Middle frontal gyrus (tissue), 1 donor: ENCODE data around the gene CNPY2.
"Not testable (repeated sequence)": the region's sequence is repeated elsewhere in the genome, so short reads cannot be mapped to it uniquely, and the experiment has no call there.

Source experiments
- DNase-seq: peaks from one replicate; pipeline ENCODE4 v3.0.0-alpha.2; 2015; ENCODE audit warnings: low spot score; ENCODE audit errors: extremely low spot score

Gene CNPY2

DNA sequence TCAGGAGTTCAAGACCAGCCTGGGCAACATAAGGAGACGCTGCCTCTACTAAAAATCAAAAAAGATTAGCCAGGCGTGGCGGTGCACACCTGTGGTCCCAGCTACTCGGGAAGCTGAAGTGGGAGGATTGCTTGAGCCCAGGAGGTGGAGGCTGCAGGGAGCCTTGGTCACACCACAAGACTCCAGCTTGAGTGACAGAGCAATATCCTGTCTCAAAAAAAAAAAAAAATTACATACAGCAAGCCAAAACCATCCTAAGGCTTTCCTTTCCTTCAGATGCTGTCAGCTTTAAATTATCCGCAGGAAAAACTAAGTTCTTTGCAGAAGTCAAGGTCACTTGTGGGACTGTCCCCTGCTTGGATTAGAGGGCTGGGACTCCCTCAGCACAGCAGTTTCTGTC is 17.0 kb downstream of the CNPY2 start:
- no peak for DNase-seq

DNA sequence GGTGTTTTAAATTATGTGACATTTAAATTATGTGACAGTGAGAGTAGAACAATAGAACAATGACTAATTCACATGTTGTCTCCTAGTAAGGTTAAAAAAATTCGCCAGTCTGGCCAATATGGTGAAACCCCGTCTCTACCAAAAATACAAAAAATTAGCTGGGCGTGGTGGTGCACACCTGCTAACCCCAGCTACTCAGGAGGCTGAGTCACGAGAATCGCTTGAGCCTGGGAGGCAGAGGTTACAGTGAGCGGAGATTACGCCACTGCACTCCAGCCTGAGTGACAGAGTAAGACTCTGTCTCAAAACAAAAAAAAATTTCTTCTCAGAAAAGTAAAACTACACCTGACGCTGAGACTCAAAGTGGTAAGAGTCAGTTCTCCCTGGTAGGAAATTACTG is 18.4 kb downstream of the CNPY2 start:
- DNase-seq = no peak

DNA sequence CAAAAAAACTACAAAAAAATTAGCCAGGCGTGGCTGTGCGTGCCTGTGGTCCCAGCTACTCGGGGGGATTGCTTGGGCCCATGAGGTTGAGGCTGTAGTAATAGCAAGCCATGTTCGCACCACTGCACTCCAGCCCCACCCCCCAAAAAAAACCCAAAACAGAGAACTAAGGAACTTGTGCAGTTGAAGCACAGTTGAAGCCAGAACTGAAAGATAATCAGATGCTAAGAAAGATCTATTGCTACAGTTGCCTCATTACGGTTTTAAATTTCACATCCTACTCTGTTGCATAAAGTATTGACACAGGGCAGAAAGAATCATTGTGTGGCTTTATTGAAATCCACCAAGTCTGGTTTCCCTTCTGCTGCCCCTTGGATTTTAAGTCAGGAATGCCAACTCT is 19.5 kb downstream of the CNPY2 start:
- no peak for DNase-seq

DNA sequence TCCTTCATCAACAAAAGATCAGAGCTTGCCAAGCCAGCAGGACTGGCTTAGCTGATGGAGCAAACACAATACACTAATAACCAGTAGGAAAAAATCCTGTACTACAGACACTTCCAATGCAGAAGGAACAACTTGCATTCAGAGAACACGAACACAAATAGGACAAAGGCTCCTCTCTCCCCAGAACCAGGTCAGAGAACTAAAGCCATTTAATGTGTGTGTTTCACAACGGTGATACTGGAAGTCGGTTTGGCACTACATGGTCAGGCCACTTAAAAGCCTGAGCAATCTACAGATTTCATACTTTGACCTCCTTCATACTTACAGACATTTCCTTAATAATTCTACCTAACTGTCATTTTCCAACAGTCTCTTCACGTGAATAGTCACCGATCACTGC is 22.0 kb downstream of the CNPY2 start:
- DNase-seq = no peak

DNA sequence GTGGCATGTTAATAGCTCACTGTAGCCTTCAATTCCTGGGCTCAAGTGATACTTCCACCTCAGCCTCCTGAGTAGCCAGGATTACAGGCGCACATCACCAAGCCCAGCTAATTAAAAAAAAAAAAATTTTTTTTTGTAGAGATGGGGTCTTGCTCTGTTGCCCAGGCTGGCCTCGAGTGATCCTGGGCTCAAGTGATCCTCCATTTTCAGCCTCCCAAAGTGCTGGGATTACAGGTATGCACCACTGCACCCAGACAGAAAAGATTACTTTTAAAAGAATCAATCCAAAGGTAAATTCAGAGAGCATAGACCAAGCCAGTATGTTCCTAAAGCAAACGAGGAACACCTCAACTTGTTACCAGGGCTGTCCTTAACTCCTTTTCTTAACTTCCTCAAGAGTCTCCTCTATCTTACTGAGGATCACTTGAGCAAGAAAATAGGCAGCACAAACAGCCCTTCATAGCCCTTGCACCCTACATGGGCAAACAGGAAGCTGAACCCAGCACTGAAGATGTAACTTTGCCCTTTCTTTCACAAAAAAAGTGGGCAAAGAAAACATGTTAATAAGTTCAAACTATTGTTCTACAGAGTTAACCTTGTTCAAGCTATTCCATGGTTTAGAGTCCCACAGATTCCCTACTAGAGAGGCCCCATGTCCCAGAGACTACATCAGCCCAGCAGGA is 26.9 kb downstream of the CNPY2 start:
- DNase-seq = no peak

DNA sequence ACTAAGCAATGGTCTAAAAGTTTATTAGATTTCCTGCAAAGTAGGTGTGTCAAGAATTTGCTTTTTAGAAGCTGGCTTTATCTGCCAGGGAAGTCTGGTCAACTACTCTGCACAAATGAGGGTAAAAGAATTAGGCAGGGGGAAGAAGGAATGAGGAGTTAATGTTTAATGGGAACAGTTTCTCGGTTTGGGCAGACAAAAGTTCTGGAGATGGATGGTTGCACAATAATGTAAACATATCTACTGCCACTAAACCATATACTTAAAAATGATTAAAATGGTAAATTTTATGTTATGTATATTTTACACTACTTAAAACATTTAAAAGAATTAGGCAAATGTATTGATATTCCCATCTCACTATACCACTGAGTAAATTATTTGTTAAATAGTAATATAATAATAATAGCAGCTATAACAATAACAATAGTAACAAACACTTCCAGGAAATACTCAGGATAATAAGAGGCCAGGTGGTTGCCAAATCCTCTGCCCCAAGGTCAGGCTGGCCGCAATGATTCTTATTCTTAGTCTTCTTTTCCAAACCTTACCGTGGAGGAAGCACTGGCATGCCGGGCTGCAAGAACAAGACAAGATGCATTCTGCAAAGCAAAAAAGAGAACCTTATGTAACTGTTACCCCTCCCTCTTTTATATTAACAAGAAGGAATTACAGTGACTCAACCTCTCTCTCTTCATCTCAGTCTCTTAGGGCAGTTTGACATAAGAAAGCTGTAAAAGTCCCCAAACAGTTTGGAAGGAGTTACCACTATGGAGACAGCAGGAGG is 29.6 kb downstream of the CNPY2 start:
- no peak for DNase-seq

DNA sequence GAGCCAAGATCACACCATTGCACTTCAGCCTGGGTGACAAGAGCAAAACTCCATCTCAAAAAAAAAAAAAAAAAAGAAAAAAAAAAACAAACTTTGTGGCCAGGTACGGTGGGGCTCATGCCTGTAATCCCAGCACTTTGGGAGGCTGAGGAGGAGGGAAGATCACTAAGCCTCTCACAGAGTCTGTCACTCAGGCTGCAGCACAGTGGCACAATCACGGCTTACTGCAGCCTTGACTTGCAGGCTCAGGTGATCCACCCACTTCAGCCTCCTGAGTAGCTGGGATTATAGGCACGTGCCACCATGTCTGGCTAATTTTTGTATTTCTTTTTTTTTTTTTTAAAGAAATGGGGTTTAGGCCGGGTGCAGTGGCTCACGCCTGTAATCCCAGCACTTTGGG is 31.5 kb downstream of the CNPY2 start:
- not testable (repeated sequence) for DNase-seq

DNA sequence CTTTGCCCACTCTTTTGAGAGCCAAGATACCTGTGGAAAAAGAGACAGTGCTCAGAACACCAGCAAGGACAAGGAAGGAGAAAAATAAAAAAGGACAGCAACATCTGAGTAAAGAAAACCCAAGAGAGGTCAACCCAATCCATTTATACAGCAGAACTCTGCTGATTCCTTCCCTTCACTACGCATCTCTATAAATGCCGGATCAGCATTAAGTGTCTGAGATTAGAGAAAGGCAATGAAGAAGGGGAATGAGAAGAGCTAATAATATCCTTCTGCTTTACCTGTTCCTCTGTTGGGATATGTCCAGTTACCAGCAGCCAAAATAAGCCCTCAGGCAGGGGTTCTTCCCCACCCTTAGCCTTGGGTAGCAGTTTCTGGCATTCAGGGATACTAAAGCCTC is 33.2 kb downstream of the CNPY2 start:
- no peak for DNase-seq

DNA sequence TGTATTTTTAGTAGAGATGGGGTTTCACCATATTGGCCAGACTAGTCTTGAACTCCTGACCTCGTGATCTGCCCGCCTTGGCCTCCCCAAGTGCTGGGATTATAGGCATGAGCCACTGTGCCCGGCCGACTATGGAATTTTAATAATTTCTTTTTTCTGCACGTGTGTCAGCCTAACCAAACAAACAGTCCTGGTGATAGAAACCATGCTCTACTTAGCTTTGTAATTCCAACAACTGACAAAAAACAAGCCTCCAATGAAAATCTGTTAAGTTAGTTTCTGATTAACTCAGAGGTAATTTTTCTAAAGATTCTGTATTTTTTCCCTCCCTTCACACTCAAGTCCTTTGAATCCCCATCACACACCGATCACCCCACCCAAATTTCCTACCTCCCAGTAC is 33.8 kb downstream of the CNPY2 start:
- DNase-seq = no peak

DNA sequence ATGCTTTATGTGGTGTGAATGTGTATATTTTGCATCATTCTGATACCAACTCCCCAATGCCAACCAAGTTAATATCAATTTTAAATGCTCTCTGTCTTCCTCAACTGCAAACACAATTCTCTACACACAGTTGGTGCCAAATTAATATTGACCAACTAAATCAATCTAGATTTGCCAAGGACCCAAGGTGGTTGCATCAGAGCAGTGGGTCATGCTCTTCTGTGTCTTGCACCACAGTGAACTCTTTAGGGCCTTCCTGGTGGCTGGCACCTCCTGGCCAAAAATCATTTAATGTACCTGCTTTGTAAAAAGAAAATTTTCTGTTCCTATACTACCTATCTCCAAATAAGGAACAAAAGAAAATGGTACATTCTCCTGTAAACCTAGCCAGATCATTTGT is 34.9 kb downstream of the CNPY2 start:
- DNase-seq = no peak

DNA sequence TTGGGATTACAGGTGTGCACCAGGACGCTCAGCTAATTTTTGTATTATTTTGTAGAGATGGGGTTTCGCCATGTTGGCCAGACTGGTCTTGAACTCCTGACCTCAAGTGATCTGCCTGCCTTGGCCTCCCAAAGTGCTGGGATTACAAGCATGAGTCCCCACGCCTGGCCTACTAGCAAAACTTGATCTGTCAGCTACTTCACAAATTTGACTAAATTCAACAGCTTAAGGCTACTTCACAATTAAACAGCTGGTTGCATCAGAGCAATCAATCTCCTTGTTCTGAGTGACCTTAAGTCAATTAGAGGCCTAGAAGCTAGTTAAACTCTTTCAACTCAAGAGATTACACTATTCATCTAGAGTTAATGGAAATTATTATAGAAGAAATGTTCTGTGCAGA is 36.9 kb downstream of the CNPY2 start:
- no peak for DNase-seq

DNA sequence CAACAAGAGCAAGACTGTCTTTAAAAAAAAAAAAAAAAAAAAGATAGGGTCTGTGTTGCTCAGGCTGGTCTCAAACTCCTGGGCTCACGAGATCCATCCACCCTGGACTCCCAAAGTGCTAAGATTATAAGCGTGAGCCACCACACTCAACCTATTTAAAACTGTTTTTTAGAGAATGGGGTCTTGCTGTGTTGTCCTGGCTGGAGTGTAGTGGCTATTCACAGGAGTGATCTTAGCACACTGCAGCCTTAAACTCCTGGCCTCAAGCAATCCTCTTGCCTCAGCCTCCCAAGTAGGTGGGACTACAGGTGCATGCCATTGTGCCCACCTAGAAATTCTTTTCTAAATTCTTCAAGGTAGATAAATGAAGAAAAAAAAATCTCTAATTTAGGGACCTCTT is 41.5 kb downstream of the CNPY2 start:
- no peak for DNase-seq

DNA sequence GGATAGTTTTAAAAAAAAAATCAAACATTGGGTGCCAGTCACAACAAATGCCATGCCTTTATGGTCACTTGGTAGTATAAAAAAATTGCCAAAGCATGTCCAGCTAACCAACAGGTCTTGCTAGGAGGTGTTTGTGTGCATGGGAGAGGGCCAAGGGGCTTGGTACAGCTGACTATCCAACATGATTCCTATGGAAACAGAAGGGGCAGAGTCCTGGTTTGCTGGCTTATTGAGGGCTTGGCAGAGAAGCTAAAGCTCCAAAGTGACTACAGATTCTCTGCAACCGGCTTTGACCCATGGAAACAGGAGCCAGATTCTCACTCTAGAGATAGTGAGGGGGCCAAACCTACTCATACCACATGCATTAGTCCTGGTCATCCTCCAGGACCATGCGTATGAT is 43.3 kb downstream of the CNPY2 start:
- DNase-seq = not testable (repeated sequence)

DNA sequence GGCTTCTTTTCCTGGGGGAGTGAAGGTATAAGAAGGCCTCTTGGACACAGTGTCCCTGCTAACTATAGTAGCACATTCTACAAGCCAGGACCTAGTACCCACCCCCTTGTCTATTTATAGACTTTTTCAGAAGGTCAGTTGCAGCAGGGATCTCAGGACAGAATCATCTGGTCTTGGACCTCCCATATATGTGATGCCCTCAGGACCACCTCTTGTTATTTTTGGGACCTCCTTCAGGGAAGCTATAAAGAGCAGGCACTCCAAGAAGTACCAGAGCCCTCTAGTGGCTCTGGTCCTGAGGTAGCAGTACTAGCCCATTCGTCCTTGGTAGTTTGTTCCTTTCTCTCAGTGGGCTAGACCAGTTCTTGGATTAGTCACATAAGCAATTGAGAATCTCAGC is 44.8 kb downstream of the CNPY2 start:
- DNase-seq = no peak

DNA sequence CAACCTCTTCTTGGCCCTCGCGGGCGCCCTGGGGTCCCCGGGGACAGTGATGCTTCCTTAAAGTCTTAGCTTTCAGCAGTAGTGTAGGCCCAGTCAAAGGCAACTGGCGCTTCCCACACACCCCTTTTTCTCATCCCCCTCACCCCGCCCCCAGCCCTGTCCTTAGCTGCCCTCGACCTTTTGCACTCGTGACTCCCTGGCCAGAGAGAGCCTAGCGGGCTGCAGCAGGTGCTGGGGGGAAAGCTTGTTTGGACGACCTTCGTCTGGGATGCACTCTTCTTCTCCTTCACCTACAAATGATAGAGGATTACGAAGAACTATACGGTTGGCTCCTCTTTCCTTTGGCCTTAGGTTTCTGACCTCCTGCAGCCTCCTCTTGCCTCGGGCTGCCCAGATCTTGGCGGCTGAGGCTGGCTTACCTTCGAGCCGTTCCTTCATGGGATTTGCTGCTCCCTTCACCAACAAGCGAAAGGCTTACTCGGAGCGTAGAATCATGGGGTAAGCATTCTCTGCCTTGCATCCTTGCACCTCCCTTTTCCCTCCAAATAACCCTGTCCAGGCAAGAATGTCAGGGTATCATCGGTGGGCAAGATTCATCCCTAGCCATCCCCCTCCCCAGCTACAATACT is 48.2 kb downstream of the CNPY2 start:
- no peak for DNase-seq

DNA sequence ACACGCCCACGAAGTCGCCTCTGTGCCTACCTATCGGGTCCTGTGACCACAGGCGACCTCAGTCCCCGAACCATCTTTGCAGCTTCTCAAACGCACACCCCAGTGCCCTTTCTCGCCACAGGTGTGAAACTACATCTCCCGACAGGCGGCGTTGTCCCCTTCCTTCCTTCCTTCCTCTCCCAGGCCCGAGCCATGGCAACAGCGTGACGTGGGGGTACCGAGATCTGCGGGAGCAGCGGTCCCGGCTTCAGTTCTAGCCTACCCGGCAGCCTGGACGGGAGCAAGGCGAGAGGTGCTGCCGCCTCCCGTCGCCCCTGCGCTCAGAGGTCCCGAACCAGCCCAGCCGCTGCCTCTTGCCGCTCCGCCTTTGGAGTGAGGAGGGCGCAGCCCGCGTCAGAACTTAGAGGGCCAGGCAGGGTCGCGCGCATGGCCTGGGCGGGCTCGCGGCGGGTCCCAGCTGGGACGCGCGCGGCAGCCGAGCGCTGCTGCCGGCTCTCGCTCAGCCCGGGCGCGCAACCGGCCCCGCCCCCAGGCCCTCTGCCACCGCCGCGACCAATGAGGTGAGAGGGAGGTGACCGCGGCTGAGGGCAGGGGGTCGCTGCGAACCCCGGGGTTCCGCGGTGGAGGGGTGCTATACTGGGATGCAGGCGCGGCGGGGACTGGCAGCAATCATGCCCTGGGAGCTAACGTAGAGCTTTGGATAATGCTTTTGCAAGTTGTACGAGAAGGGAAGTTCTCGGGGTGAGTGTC is 48.9 kb downstream of the CNPY2 start, which contains the start of gene COQ10A:
Gene COQ10A, plus strand, starts transcription at position 250 of the 750 bp plus-strand sequence. Its CDS starts 177 bp downstream, at position 427.
- peak; percentile 73 for DNase-seq

DNA sequence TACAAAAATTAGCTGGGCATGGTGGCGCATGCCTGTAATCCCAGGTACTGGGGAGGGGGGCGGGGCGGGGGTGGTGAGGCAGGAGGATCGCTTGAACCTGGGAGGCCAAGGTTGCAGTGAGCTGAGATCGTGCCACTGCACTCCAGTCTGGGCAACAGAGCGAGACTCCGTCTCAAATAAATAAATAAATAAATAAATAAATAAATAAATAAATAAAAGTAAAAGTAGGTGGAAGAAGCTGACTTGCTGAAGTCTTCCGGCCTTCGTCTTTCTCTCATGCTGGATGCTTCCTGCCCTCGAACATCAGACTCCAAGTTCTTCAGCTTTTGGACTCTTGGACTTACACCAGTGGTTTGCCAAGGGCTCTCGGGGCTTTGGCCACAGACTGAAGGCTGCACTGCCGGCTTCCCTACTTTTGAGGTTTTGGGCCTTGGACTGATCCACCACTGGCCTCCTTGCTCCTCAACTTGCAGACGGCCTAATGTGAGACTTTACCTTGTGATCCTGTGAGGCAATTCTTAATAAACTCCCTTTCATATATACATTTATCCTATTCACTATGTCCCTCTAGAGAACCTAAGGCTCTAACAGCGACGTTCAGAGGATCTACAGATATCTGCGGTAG is 49.6 kb downstream of the CNPY2 start:
- DNase-seq = not testable (repeated sequence)

DNA sequence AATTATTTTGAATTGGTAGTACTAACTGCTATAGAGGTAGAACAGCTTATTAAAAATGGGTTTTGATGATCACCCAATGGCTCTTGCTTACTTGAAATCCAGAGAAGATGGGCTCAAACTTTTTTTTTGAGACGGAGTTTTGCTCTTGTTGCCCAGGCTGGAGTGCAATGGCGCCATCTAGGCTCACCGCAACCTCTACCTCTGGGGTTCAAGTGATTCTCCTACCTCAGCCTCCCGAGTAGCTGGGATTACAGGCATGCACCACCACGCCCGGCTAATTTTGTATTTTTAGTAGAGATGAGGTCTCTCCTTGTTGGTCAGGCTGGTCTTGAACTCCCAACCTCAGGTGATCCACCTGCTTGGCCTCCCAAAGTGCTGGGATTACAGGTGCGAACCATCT is 52.8 kb downstream of the CNPY2 start:
- not testable (repeated sequence) for DNase-seq

DNA sequence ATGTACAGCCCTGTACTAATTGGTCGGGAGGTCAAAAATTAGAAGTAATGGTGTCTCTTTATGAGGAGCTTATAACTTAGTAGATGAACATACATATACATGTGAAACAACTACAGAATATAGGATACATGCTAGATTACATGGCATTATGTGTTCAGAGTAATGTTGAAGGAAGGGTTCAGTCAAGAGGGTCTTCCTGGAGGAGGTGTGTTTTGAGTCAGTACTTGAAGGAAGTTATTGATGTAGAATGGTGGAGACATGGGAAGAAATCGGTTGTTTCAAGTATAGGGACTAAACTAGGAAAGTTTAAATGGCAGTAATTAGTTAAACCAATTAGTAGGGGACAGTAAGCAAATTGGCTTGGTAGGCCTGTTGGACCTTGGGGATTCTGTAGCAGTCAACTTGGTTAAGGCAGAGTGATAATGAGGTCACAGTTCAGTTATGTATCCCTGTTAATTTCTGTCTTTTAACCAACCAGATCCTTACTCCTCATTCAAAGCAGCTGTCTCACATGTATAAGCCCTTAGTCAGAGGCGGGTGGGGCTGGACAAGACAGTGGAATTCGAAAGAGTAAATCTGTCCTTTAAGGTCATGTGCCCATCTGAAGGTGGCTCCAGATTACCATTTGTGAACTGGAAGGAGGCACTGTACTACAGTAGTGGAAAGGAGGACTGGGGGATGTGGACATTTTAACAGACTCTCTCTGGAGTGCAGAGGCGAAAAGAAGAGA is 54.1 kb downstream of the CNPY2 start:
- no peak for DNase-seq

DNA sequence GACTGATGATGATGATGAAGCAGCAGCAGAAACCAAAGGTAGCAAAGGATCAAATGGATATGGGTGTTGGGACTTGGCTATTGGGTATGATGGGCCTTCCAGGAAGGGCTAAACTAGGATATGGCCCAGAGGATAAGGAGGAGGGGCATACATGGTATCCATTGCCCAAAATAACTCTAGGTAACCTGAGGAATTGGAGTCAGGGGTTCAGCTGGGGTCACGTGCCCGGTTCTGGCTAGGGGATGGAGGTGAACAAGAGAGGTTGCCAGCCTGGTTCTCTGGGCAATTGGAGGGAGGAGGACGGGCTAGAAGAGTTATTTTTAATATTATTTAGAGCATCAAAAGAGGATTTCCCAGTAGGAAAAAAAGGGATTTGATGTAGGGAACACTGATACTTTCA is 54.9 kb downstream of the CNPY2 start:
- DNase-seq = no peak

DNA sequence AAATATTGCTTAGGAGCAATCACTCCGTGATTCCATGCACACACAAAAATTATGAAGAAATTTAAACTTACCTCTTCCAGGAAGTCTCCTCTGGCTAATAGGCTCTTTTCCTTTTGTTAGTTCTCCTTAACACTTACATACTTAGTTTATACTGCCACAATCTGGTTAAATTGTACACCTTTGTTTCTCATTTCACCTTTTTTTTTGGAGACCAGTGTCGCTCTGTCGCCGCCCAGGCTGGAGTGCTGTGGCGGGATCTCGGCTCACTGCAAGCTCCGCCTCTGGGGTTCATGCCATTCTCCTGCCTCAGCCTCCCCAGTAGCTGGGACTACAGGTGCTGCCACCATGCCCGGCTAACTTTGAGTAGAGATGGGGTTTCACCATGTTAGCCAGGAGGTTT is 55.4 kb downstream of the CNPY2 start:
- DNase-seq = no peak
